Endothelial cell (in vitro differentiated cells): ENCODE measurements around the gene GRM4. TPM values are rescaled to one million over a fixed set of nuclear protein-coding genes. Genes with fewer than 3 reads are reported as not detected.

ENCODE experiments used
- DNase-seq: peaks from one replicate; pipeline ENCODE4 v3.0.0; 2021; ENCODE audit warnings: low spot score
- H3K27ac Mint-ChIP-seq: one replicate; pipeline ENCODE4 v1.8.0; 2021; ENCODE audit warnings: mixed read lengths, inconsistent platforms; ENCODE audit not compliant: unreplicated experiment
- H3K27me3 Mint-ChIP-seq: one replicate; pipeline ENCODE4 v1.8.0; 2021; ENCODE audit warnings: mild to moderate bottlenecking, moderate library complexity, mixed read lengths, inconsistent platforms; ENCODE audit not compliant: unreplicated experiment
- H3K36me3 Mint-ChIP-seq: one replicate; pipeline ENCODE4 v1.8.0; 2021; ENCODE audit warnings: mild to moderate bottlenecking, low read depth, mixed read lengths, inconsistent platforms; ENCODE audit not compliant: unreplicated experiment
- H3K4me1 Mint-ChIP-seq: one replicate; pipeline ENCODE4 v1.8.0; 2021; ENCODE audit warnings: mild to moderate bottlenecking, mixed read lengths, inconsistent platforms; ENCODE audit not compliant: unreplicated experiment
- H3K4me3 Mint-ChIP-seq: one replicate; pipeline ENCODE4 v1.8.0; 2021; ENCODE audit warnings: mild to moderate bottlenecking, mixed read lengths, inconsistent platforms; ENCODE audit not compliant: unreplicated experiment
- H3K9me3 Mint-ChIP-seq: one replicate; pipeline ENCODE4 v1.8.0; 2021; ENCODE audit warnings: mixed read lengths, inconsistent platforms; ENCODE audit not compliant: unreplicated experiment
- total RNA-seq: library from RNA; stranded (reverse); fragmentation: NEBNext Ultra II Directional; extraction: Animal tissue kit (Norgen Biotek cat#: 25700); gene quantifications from one replicate; pipeline ENCODE4 v1.2.1, GENCODE V29; 2021; ENCODE audit not compliant: unreplicated experiment
- TF ChIP-seq, protein P1 (sequence below): fragments of 200-600 bp; sonication (generic); IDR thresholded peaks from one replicate; pipeline ENCODE4 v1.5.0; 2021; ENCODE audit warnings: antibody characterized with exemption; ENCODE audit not compliant: unreplicated experiment

GRM4 gene
- total RNA-seq, 1 donor from 2014 or later, result 2.6 TPM

DNA sequence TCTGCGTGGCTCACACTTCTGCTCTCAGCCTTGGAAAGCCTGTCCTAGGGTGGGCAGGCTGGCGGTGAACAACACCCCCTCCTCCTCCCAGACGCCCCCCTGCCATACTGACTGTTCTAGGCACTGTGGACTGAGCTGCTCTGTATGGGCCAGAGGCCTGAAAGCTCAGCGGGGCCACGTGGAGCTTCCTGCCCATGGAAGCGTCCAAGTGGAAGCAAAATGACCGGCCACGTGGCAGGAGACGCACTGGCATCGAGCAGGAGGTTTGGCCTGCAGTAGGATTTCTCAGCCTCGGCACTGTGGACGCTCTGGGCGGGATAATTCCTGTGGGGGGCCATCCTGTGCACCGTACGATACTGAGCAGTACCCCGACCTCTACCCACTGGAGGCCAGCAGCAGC, 88.7 kb downstream of the GRM4 start:
- Mint-ChIP-seq H3K36me3 (peaks cover 4% of the 10 kb centered on the region), H3K27ac (no peak overlapping the region), H3K4me1 (peaks cover 9% of the 10 kb centered on the region), H3K9me3 (no peaks in the 10 kb centered on the region), H3K27me3 (peaks cover 3% of the 10 kb centered on the region), H3K4me3 (no peak overlapping the region)
- TF ChIP-seq, protein P1, sequence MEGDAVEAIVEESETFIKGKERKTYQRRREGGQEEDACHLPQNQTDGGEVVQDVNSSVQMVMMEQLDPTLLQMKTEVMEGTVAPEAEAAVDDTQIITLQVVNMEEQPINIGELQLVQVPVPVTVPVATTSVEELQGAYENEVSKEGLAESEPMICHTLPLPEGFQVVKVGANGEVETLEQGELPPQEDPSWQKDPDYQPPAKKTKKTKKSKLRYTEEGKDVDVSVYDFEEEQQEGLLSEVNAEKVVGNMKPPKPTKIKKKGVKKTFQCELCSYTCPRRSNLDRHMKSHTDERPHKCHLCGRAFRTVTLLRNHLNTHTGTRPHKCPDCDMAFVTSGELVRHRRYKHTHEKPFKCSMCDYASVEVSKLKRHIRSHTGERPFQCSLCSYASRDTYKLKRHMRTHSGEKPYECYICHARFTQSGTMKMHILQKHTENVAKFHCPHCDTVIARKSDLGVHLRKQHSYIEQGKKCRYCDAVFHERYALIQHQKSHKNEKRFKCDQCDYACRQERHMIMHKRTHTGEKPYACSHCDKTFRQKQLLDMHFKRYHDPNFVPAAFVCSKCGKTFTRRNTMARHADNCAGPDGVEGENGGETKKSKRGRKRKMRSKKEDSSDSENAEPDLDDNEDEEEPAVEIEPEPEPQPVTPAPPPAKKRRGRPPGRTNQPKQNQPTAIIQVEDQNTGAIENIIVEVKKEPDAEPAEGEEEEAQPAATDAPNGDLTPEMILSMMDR, result no peak
- no peak for DNase-seq

DNA sequence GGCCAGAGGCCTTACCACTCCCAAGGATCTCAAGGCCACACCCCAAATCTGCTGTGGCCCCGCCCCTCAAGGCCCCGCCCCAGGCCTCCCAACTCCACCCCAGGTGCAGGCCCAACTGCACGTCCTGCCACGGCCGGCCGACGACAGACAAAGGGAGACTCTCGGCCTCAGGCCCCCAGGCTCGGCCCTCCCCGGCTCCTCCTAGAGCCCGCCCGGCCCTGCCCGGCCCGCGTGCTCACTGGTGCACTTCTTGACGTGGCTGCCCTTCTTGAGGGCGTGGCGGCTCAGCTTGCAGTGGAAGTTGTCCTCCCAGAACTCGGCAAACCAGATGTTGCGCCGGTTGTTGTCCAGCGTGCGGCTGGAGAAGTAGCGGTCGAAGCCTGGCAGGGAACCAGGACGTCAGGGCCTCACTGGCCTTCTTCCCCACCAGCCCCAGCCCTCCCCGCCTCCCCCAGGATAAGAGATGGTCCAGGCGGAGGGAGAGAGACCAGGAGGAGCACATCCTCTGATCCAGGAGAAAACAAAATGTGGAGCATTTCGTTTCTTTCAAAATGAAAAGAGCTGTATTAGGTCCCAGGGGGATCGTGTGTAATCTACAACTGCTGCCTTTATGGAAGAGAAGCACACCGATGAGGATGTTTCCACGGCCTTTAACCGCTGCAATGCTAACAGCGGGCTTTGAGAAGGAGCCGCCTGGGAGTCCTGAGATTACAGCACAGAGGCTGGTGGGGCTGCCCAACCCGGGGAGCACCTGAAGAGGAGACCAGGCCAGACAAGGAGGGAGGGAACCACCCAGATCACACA, 89.4 kb downstream of the GRM4 start:
- Mint-ChIP-seq H3K27me3 (peaks cover 3% of the 10 kb centered on the region), H3K27ac (no peak overlapping the region), H3K9me3 (no peaks in the 10 kb centered on the region), H3K4me1 (peaks cover 12% of the 10 kb centered on the region), H3K36me3 (peaks cover 4% of the 10 kb centered on the region), H3K4me3 (no peak overlapping the region)
- TF ChIP-seq, protein P1, result no peak
- DNase-seq, result no peak

DNA sequence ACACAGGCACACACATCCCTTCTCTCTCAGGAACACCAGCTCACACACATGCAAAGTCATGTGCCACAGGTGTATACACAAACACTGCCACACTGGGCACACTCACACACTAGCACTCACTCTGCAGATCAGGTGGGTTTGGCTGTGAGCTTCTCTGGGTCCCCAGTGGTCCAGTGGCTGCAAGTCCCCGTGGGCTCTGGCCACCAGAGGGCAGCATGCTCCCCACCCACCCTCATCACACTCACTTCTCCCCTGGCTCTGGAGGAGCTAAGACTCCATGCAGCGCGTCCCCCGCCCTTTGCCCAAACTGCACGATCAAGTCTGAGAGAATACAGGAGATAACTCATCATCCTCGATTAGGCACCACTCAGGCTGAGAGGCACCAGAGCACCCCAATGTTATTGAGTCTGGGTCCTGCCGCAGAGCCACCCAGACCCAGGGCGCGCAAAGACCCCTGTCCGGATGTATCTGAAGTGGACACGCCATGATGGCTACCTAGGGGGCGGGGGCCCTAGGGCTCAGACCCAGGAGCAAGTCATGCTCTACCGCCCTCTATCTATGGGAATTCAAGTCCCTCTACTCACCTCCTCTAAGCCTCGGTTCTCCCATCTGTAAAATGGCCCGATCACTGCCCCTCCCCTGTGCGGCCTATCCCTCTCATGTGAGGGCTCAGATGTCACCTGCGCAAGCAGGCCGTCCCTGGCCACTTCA, 90.5 kb downstream of the GRM4 start:
- Mint-ChIP-seq H3K9me3 (no peaks in the 10 kb centered on the region), H3K27me3 (peaks cover 3% of the 10 kb centered on the region), H3K27ac (no peak overlapping the region), H3K4me3 (peak overlapping the region; percentile 12), H3K4me1 (peaks cover 18% of the 10 kb centered on the region), H3K36me3 (peaks cover 4% of the 10 kb centered on the region)
- DNase-seq, result peak; percentile 79
- TF ChIP-seq, protein P1, result peak; percentile 79

DNA sequence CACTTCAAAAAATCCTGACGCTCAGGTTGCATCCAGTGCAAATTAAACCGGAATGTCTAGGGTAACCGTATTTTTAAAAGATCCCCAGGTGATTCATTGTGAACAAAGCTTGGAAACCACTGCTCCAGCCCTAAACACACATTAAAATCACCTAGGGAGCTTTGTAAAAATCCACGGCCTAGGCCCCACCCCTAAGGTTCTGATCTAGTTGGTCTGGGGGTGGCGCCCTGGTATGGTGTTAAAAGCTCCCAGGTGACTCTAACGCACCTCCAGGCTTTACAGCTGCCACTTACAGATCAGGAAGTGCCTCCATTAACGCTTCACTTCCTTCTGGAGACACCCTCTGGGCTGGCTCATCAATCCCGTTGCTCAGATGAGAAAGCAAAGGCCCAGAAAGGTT, 92.2 kb downstream of the GRM4 start:
- no peak for DNase-seq
- Mint-ChIP-seq H3K4me3 (no peak overlapping the region), H3K4me1 (peaks cover 30% of the 10 kb centered on the region), H3K27ac (no peak overlapping the region), H3K9me3 (no peaks in the 10 kb centered on the region), H3K27me3 (peaks cover 2% of the 10 kb centered on the region), H3K36me3 (peaks cover 4% of the 10 kb centered on the region)
- TF ChIP-seq, protein P1, result no peak
